GM23338 (cell line): Measurements from ENCODE around the gene PNMA1.

Experiments
- CREB1 ChIP-seq: fragments of 250-450 bp; sonication (Bioruptor Pico); IDR thresholded peaks from 2 replicates; pipeline ENCODE4 v1.5.0; 2020; ENCODE audit warnings: low read depth, mild to moderate bottlenecking, moderate library complexity
- EZH2 ChIP-seq: fragments of 200-600 bp; sonication (generic); IDR thresholded peaks from one replicate; pipeline ENCODE4 v1.8.0; 2017; ENCODE audit warnings: antibody characterized with exemption, mild to moderate bottlenecking, low read depth; ENCODE audit not compliant: unreplicated experiment
- EZH2phosphoT487 ChIP-seq: fragments of 200-600 bp; sonication (generic); IDR thresholded peaks from one replicate; pipeline ENCODE4 v1.8.1; 2018; ENCODE audit warnings: antibody characterized with exemption; ENCODE audit not compliant: unreplicated experiment
- JUNB ChIP-seq: IDR thresholded peaks from one replicate; pipeline ENCODE4 v1.6.1; 2016; ENCODE audit warnings: antibody characterized with exemption; ENCODE audit not compliant: unreplicated experiment
- NANOG ChIP-seq: IDR thresholded peaks from 2 replicates; pipeline ENCODE4 v1.6.1; 2016; ENCODE audit warnings: antibody characterized with exemption, borderline replicate concordance
- POLR2AphosphoS5 ChIP-seq: IDR thresholded peaks from 2 replicates; pipeline ENCODE4 v1.6.1; 2016; ENCODE audit warnings: antibody characterized with exemption, low read depth
- STAT1 ChIP-seq: IDR thresholded peaks from one replicate; pipeline ENCODE4 v1.6.1; 2016; ENCODE audit warnings: antibody characterized with exemption; ENCODE audit not compliant: unreplicated experiment
- ZNF114 ChIP-seq: fragments of 250-450 bp; sonication (Bioruptor Pico); IDR thresholded peaks from 2 replicates; pipeline ENCODE4 v1.5.0; 2020; ENCODE audit warnings: mild to moderate bottlenecking, moderate library complexity
- ZNF331 ChIP-seq: fragments of 250-450 bp; sonication (Bioruptor Pico); IDR thresholded peaks from 2 replicates; pipeline ENCODE4 v1.5.0; 2020; ENCODE audit warnings: low read depth, mild to moderate bottlenecking, moderate library complexity
- ZNF462 ChIP-seq: fragments of 250-450 bp; sonication (Bioruptor Pico); IDR thresholded peaks from 2 replicates; pipeline ENCODE4 v1.5.0; 2020; ENCODE audit warnings: mild to moderate bottlenecking, moderate library complexity
- TF ChIP-seq, protein P1 (sequence below), 2 experiments: fragments of 200-600 bp in 1 of 2; sonication (generic) in 1 of 2; conservative IDR thresholded peaks; 2 replicates each; pipeline versions ENCODE4 v1.5.1 to v1.6.1; 2016 to 2017; ENCODE audit warnings: antibody characterized with exemption in 2 of 2, low read depth in 2 of 2, mild to moderate bottlenecking in 2 of 2, moderate library complexity in 1 of 2
- TF ChIP-seq, protein P2 (sequence below): IDR thresholded peaks from one replicate; pipeline ENCODE4 v1.6.1; 2018; ENCODE audit warnings: antibody characterized with exemption; ENCODE audit not compliant: unreplicated experiment
- TF ChIP-seq, protein P3 (sequence below): IDR thresholded peaks from 2 replicates; pipeline ENCODE4 v1.6.1; 2016; ENCODE audit warnings: antibody characterized with exemption

- TF ChIP-seq POLR2AphosphoS5 (no peak), JUNB (no peak), EZH2 (no peak), CREB1 (no peak), ZNF114 (CRISPR knock-in tag) (no peak), STAT1 (no peak), ZNF462 (CRISPR knock-in tag) (no peak), EZH2phosphoT487 (no peak), ZNF331 (CRISPR knock-in tag) (no peak), NANOG (no peak)
- TF ChIP-seq, protein P1, sequence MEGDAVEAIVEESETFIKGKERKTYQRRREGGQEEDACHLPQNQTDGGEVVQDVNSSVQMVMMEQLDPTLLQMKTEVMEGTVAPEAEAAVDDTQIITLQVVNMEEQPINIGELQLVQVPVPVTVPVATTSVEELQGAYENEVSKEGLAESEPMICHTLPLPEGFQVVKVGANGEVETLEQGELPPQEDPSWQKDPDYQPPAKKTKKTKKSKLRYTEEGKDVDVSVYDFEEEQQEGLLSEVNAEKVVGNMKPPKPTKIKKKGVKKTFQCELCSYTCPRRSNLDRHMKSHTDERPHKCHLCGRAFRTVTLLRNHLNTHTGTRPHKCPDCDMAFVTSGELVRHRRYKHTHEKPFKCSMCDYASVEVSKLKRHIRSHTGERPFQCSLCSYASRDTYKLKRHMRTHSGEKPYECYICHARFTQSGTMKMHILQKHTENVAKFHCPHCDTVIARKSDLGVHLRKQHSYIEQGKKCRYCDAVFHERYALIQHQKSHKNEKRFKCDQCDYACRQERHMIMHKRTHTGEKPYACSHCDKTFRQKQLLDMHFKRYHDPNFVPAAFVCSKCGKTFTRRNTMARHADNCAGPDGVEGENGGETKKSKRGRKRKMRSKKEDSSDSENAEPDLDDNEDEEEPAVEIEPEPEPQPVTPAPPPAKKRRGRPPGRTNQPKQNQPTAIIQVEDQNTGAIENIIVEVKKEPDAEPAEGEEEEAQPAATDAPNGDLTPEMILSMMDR (conservative IDR thresholded peaks at IDR 0.05; ENCODE audit: low read depth in 2 of 2), result no peak
- TF ChIP-seq, protein P2, sequence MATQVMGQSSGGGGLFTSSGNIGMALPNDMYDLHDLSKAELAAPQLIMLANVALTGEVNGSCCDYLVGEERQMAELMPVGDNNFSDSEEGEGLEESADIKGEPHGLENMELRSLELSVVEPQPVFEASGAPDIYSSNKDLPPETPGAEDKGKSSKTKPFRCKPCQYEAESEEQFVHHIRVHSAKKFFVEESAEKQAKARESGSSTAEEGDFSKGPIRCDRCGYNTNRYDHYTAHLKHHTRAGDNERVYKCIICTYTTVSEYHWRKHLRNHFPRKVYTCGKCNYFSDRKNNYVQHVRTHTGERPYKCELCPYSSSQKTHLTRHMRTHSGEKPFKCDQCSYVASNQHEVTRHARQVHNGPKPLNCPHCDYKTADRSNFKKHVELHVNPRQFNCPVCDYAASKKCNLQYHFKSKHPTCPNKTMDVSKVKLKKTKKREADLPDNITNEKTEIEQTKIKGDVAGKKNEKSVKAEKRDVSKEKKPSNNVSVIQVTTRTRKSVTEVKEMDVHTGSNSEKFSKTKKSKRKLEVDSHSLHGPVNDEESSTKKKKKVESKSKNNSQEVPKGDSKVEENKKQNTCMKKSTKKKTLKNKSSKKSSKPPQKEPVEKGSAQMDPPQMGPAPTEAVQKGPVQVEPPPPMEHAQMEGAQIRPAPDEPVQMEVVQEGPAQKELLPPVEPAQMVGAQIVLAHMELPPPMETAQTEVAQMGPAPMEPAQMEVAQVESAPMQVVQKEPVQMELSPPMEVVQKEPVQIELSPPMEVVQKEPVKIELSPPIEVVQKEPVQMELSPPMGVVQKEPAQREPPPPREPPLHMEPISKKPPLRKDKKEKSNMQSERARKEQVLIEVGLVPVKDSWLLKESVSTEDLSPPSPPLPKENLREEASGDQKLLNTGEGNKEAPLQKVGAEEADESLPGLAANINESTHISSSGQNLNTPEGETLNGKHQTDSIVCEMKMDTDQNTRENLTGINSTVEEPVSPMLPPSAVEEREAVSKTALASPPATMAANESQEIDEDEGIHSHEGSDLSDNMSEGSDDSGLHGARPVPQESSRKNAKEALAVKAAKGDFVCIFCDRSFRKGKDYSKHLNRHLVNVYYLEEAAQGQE, result no peak
- TF ChIP-seq, protein P3, sequence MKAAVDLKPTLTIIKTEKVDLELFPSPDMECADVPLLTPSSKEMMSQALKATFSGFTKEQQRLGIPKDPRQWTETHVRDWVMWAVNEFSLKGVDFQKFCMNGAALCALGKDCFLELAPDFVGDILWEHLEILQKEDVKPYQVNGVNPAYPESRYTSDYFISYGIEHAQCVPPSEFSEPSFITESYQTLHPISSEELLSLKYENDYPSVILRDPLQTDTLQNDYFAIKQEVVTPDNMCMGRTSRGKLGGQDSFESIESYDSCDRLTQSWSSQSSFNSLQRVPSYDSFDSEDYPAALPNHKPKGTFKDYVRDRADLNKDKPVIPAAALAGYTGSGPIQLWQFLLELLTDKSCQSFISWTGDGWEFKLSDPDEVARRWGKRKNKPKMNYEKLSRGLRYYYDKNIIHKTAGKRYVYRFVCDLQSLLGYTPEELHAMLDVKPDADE, result no peak
Measured at GRCh38 chr14:73715707-73716106, 1.5 kb upstream of the PNMA1 start.
